Spleen (tissue), 7 donors: Measurements from ENCODE around the gene PDE6G.

Experiments used
- CTCF ChIP-seq, 11 experiments: fragments of 200-600 bp in 7 of 11; fragments of 450-650 bp in 4 of 11; sonication (generic) in 4 of 11; IDR thresholded peaks in 8 of 11; conservative IDR thresholded peaks in 3 of 11; 1 replicate in 7 of 11; 2 replicates in 4 of 11; pipeline versions ENCODE4 v1.4.0 to v1.8.0; 2016 to 2021; ENCODE audit warnings: antibody characterized with exemption in 11 of 11, inconsistent platforms in 4 of 11, mild to moderate bottlenecking in 1 of 11
- POLR2A ChIP-seq, 3 donors: fragments of 450-650 bp; IDR thresholded peaks; one replicate each; pipeline ENCODE4 v1.5.1; 2017; ENCODE audit warnings: antibody characterized with exemption in 3 of 3, mild to moderate bottlenecking in 1 of 3
- POLR2AphosphoS5 ChIP-seq, 3 donors: sonication (generic); formaldehyde crosslinking; IDR thresholded peaks; one replicate each; pipeline ENCODE4 v1.5.1; 2017; ENCODE audit warnings: antibody characterized with exemption in 3 of 3
- donor health status: DM: no; HTN: no; CAD: no; lungs with moderate emphysema.
- donor health status: DM: no; HTN: no; CAD: no.
- donor health status: DM: no; HTN: no; CAD: no.

GRCh38 chr17:81647640-81648012, 8.7 kb downstream of the PDE6G start:
- no peak for TF ChIP-seq CTCF (IDR thresholded peaks at IDR 0.05 in 8 of 11, conservative IDR thresholded peaks at IDR 0.05 in 3 of 11)
- no peak for TF ChIP-seq POLR2A (IDR thresholded peaks at IDR 0.05)
- no peak for TF ChIP-seq POLR2AphosphoS5 (IDR thresholded peaks at IDR 0.05)
